ENCODE measurements around the gene ADCY1.

ADCY1 gene

GRCh38 chr7:45663965-45664633, 89.9 kb downstream of the ADCY1 start:
- no peak for DNase-seq (ENCODE audit: low read depth, low spot score)

GRCh38 chr7:45665172-45665571, 91.0 kb downstream of the ADCY1 start:
- DNase-seq (ENCODE audit: low read depth, low spot score) = no peak

GRCh38 chr7:45670227-45670626, 96.1 kb downstream of the ADCY1 start:
- DNase-seq (ENCODE audit: low read depth, low spot score) = no peak

GRCh38 chr7:45670717-45671116, 96.5 kb downstream of the ADCY1 start:
- DNase-seq (ENCODE audit: low read depth, low spot score) = no peak

GRCh38 chr7:45677311-45677900, 103.2 kb downstream of the ADCY1 start:
- DNase-seq (ENCODE audit: low read depth, low spot score) = no peak

- no peak for DNase-seq (ENCODE audit: low read depth, low spot score)
These were observed 105.3 kb downstream of the ADCY1 start for GRCh38 chr7:45679516-45679915.

GRCh38 chr7:45680776-45681175, 106.6 kb downstream of the ADCY1 start:
- no peak for DNase-seq (ENCODE audit: low read depth, low spot score)

GRCh38 chr7:45681596-45682357, 107.6 kb downstream of the ADCY1 start:
- no peak for DNase-seq (ENCODE audit: low read depth, low spot score)

- no peak for DNase-seq (ENCODE audit: low read depth, low spot score)
These were observed 108.2 kb downstream of the ADCY1 start for GRCh38 chr7:45682358-45682735.

GRCh38 chr7:45682836-45683555, 108.8 kb downstream of the ADCY1 start:
- no peak for DNase-seq (ENCODE audit: low read depth, low spot score)

- no peak for DNase-seq (ENCODE audit: low read depth, low spot score)
These were observed 109.5 kb downstream of the ADCY1 start for GRCh38 chr7:45683556-45684148.

- DNase-seq (ENCODE audit: low read depth, low spot score) = no peak
These were observed 110.9 kb downstream of the ADCY1 start for GRCh38 chr7:45684910-45685618.

GRCh38 chr7:45685619-45686240, 111.6 kb downstream of the ADCY1 start:
- DNase-seq (ENCODE audit: low read depth, low spot score) = no peak

GRCh38 chr7:45686441-45687184, 112.4 kb downstream of the ADCY1 start:
- no peak for DNase-seq (ENCODE audit: low read depth, low spot score)

GRCh38 chr7:45687185-45687560, 113.0 kb downstream of the ADCY1 start:
- DNase-seq (ENCODE audit: low read depth, low spot score) = no peak

GRCh38 chr7:45687721-45688120, 113.6 kb downstream of the ADCY1 start:
- no peak for DNase-seq (ENCODE audit: low read depth, low spot score)

GRCh38 chr7:45688382-45688781, 114.2 kb downstream of the ADCY1 start:
- no peak for DNase-seq (ENCODE audit: low read depth, low spot score)

- DNase-seq (ENCODE audit: low read depth, low spot score) = no peak
These were observed 115.0 kb downstream of the ADCY1 start for GRCh38 chr7:45689011-45689796.

Measured in activated naive CD8-positive, alpha-beta T cell treated with anti-CD3 and anti-CD28 coated beads, Interleukin-2, amount 50 U/mL, for 16 hours (primary cell).